ENCODE measurements around the gene NEK10.
"Not testable (repeated sequence)": the region's sequence is repeated elsewhere in the genome, so short reads cannot be mapped to it uniquely, and the experiment has no call there.

Gene NEK10

GRCh38 chr3:27310688-27311087 is 58.5 kb downstream of the NEK10 start:
- peak; percentile 15 for DNase-seq (ENCODE audit: low read depth)
- Histone ChIP-seq H3K9me3 (ENCODE audit: control insufficient read depth, low read length) (no peaks in the 10 kb centered on the region), H3K4me1 (ENCODE audit: control insufficient read depth, insufficient read depth, low read length) (peaks cover 15% of the 10 kb centered on the region), H3K4me3 (ENCODE audit: low read length) (no peak overlapping the region), H3K36me3 (ENCODE audit: control insufficient read depth, insufficient read depth, low read length, severe bottlenecking) (peaks cover 4% of the 10 kb centered on the region), H3K9ac (ENCODE audit: low read length) (no peak overlapping the region), H3K27me3 (replicated peaks; ENCODE audit: control insufficient read depth, insufficient read depth, low read length) (no peaks in the 10 kb centered on the region)

GRCh38 chr3:27307566-27307965 is 61.6 kb downstream of the NEK10 start:
- Histone ChIP-seq H3K4me1 (ENCODE audit: control insufficient read depth, insufficient read depth, low read length) (peaks cover 15% of the 10 kb centered on the region), H3K9ac (ENCODE audit: low read length) (no peak overlapping the region), H3K4me3 (ENCODE audit: low read length) (no peak overlapping the region), H3K27me3 (replicated peaks; ENCODE audit: control insufficient read depth, insufficient read depth, low read length) (no peaks in the 10 kb centered on the region), H3K36me3 (ENCODE audit: control insufficient read depth, insufficient read depth, low read length, severe bottlenecking) (peaks cover 3% of the 10 kb centered on the region), H3K9me3 (ENCODE audit: control insufficient read depth, low read length) (no peaks in the 10 kb centered on the region)
- peak; percentile 34 for DNase-seq (ENCODE audit: low read depth)

GRCh38 chr3:27302891-27303290 is 66.3 kb downstream of the NEK10 start:
- H3K4me3 ChIP-seq (ENCODE audit: low read length), result no peak overlapping the region
- no peaks in the 10 kb centered on the region for H3K9me3 ChIP-seq (ENCODE audit: control insufficient read depth, low read length)
- H3K27me3 ChIP-seq (replicated peaks; ENCODE audit: control insufficient read depth, insufficient read depth, low read length), result no peaks in the 10 kb centered on the region
- no peak overlapping the region for H3K9ac ChIP-seq (ENCODE audit: low read length)
- H3K36me3 ChIP-seq (ENCODE audit: control insufficient read depth, insufficient read depth, low read length, severe bottlenecking), result peaks cover 11% of the 10 kb centered on the region
- H3K4me1 ChIP-seq (ENCODE audit: control insufficient read depth, insufficient read depth, low read length), result no peaks in the 10 kb centered on the region
- DNase-seq (ENCODE audit: low read depth), result no peak

GRCh38 chr3:27298981-27299380 is 70.2 kb downstream of the NEK10 start:
- H3K27me3 ChIP-seq (replicated peaks; ENCODE audit: control insufficient read depth, insufficient read depth, low read length); H3K4me1 ChIP-seq (ENCODE audit: control insufficient read depth, insufficient read depth, low read length); H3K9ac ChIP-seq (ENCODE audit: low read length); H3K9me3 ChIP-seq (ENCODE audit: control insufficient read depth, low read length); DNase-seq (ENCODE audit: low read depth); H3K4me3 ChIP-seq (ENCODE audit: low read length): not testable (repeated sequence)
- H3K36me3 ChIP-seq (ENCODE audit: control insufficient read depth, insufficient read depth, low read length, severe bottlenecking), result peaks cover 22% of the 10 kb centered on the region

GRCh38 chr3:27293939-27294338 is 75.2 kb downstream of the NEK10 start:
- Histone ChIP-seq H3K36me3 (ENCODE audit: control insufficient read depth, insufficient read depth, low read length, severe bottlenecking) (peaks cover 20% of the 10 kb centered on the region), H3K4me3 (ENCODE audit: low read length) (no peak overlapping the region)

GRCh38 chr3:27290760-27291159 is 78.4 kb downstream of the NEK10 start:
- Histone ChIP-seq H3K9ac (ENCODE audit: low read length) (no peak overlapping the region), H3K9me3 (ENCODE audit: control insufficient read depth, low read length) (no peaks in the 10 kb centered on the region), H3K4me1 (ENCODE audit: control insufficient read depth, insufficient read depth, low read length) (peaks cover 17% of the 10 kb centered on the region), H3K4me3 (ENCODE audit: low read length) (no peak overlapping the region), H3K27me3 (replicated peaks; ENCODE audit: control insufficient read depth, insufficient read depth, low read length) (no peaks in the 10 kb centered on the region), H3K36me3 (ENCODE audit: control insufficient read depth, insufficient read depth, low read length, severe bottlenecking) (peaks cover 17% of the 10 kb centered on the region)
- peak; percentile 26 for DNase-seq (ENCODE audit: low read depth)

More at GRCh38 chr3:27293939-27294338, 75.2 kb downstream of the NEK10 start:
- peaks cover 17% of the 10 kb centered on the region for H3K4me1 ChIP-seq (ENCODE audit: control insufficient read depth, insufficient read depth, low read length)
- peak; percentile 88 for DNase-seq (ENCODE audit: low read depth)
- no peak overlapping the region for H3K9ac ChIP-seq (ENCODE audit: low read length)
- no peaks in the 10 kb centered on the region for H3K27me3 ChIP-seq (replicated peaks; ENCODE audit: control insufficient read depth, insufficient read depth, low read length)
- H3K9me3 ChIP-seq (ENCODE audit: control insufficient read depth, low read length), result no peaks in the 10 kb centered on the region

- DNase-seq (ENCODE audit: low read depth), result peak; percentile 43
- Histone ChIP-seq H3K9me3 (ENCODE audit: control insufficient read depth, low read length) (no peaks in the 10 kb centered on the region), H3K36me3 (ENCODE audit: control insufficient read depth, insufficient read depth, low read length, severe bottlenecking) (peaks cover 17% of the 10 kb centered on the region), H3K27me3 (replicated peaks; ENCODE audit: control insufficient read depth, insufficient read depth, low read length) (no peaks in the 10 kb centered on the region), H3K9ac (ENCODE audit: low read length) (no peak overlapping the region), H3K4me3 (ENCODE audit: low read length) (no peak overlapping the region), H3K4me1 (ENCODE audit: control insufficient read depth, insufficient read depth, low read length) (peaks cover 17% of the 10 kb centered on the region)
Observed at GRCh38 chr3:27289769-27290413, 79.3 kb downstream of the NEK10 start.

- Histone ChIP-seq H3K4me1 (ENCODE audit: control insufficient read depth, insufficient read depth, low read length) (peaks cover 17% of the 10 kb centered on the region), H3K27me3 (replicated peaks; ENCODE audit: control insufficient read depth, insufficient read depth, low read length) (no peaks in the 10 kb centered on the region), H3K4me3 (ENCODE audit: low read length) (no peak overlapping the region), H3K36me3 (ENCODE audit: control insufficient read depth, insufficient read depth, low read length, severe bottlenecking) (peaks cover 9% of the 10 kb centered on the region), H3K9me3 (ENCODE audit: control insufficient read depth, low read length) (no peaks in the 10 kb centered on the region), H3K9ac (ENCODE audit: low read length) (no peak overlapping the region)
- DNase-seq (ENCODE audit: low read depth), result no peak
Observed at GRCh38 chr3:27287052-27287451, 82.1 kb downstream of the NEK10 start.

GRCh38 chr3:27286467-27286866 is 82.7 kb downstream of the NEK10 start:
- not testable (repeated sequence) for H3K9ac ChIP-seq (ENCODE audit: low read length); H3K27me3 ChIP-seq (replicated peaks; ENCODE audit: control insufficient read depth, insufficient read depth, low read length); H3K9me3 ChIP-seq (ENCODE audit: control insufficient read depth, low read length); DNase-seq (ENCODE audit: low read depth); H3K4me3 ChIP-seq (ENCODE audit: low read length)
- Histone ChIP-seq H3K36me3 (ENCODE audit: control insufficient read depth, insufficient read depth, low read length, severe bottlenecking) (peaks cover 12% of the 10 kb centered on the region), H3K4me1 (ENCODE audit: control insufficient read depth, insufficient read depth, low read length) (peaks cover 17% of the 10 kb centered on the region)

- DNase-seq (ENCODE audit: low read depth), result no peak
- H3K36me3 ChIP-seq (ENCODE audit: control insufficient read depth, insufficient read depth, low read length, severe bottlenecking), result peaks cover 9% of the 10 kb centered on the region
- H3K4me3 ChIP-seq (ENCODE audit: low read length), result no peak overlapping the region
- no peaks in the 10 kb centered on the region for H3K9me3 ChIP-seq (ENCODE audit: control insufficient read depth, low read length)
- H3K9ac ChIP-seq (ENCODE audit: low read length), result no peak overlapping the region
- H3K27me3 ChIP-seq (replicated peaks; ENCODE audit: control insufficient read depth, insufficient read depth, low read length), result no peaks in the 10 kb centered on the region
- H3K4me1 ChIP-seq (ENCODE audit: control insufficient read depth, insufficient read depth, low read length), result peaks cover 12% of the 10 kb centered on the region
Observed at GRCh38 chr3:27285668-27286067, 83.5 kb downstream of the NEK10 start.

- no peaks in the 10 kb centered on the region for H3K27me3 ChIP-seq (replicated peaks; ENCODE audit: control insufficient read depth, insufficient read depth, low read length)
- H3K4me3 ChIP-seq (ENCODE audit: low read length), result no peak overlapping the region
- H3K36me3 ChIP-seq (ENCODE audit: control insufficient read depth, insufficient read depth, low read length, severe bottlenecking), result peaks cover 3% of the 10 kb centered on the region
- H3K4me1 ChIP-seq (ENCODE audit: control insufficient read depth, insufficient read depth, low read length), result peaks cover 11% of the 10 kb centered on the region
- no peaks in the 10 kb centered on the region for H3K9me3 ChIP-seq (ENCODE audit: control insufficient read depth, low read length)
- no peak for DNase-seq (ENCODE audit: low read depth)
- no peak overlapping the region for H3K9ac ChIP-seq (ENCODE audit: low read length)
Observed at GRCh38 chr3:27281671-27282150, 87.5 kb downstream of the NEK10 start.

GRCh38 chr3:27279123-27279522 is 90.1 kb downstream of the NEK10 start:
- Histone ChIP-seq H3K27me3 (replicated peaks; ENCODE audit: control insufficient read depth, insufficient read depth, low read length) (no peaks in the 10 kb centered on the region), H3K4me1 (ENCODE audit: control insufficient read depth, insufficient read depth, low read length) (peaks cover 19% of the 10 kb centered on the region), H3K36me3 (ENCODE audit: control insufficient read depth, insufficient read depth, low read length, severe bottlenecking) (peaks cover 3% of the 10 kb centered on the region), H3K9ac (ENCODE audit: low read length) (peak overlapping the region; percentile 22), H3K9me3 (ENCODE audit: control insufficient read depth, low read length) (no peaks in the 10 kb centered on the region), H3K4me3 (ENCODE audit: low read length) (no peak overlapping the region)
- peak; percentile 64 for DNase-seq (ENCODE audit: low read depth)
